Measurements from ENCODE around the gene GDF7.
A peak's percentile ranks its signal among the peaks of the same experiment; 100 is the strongest.

The GDF7 gene

DNA sequence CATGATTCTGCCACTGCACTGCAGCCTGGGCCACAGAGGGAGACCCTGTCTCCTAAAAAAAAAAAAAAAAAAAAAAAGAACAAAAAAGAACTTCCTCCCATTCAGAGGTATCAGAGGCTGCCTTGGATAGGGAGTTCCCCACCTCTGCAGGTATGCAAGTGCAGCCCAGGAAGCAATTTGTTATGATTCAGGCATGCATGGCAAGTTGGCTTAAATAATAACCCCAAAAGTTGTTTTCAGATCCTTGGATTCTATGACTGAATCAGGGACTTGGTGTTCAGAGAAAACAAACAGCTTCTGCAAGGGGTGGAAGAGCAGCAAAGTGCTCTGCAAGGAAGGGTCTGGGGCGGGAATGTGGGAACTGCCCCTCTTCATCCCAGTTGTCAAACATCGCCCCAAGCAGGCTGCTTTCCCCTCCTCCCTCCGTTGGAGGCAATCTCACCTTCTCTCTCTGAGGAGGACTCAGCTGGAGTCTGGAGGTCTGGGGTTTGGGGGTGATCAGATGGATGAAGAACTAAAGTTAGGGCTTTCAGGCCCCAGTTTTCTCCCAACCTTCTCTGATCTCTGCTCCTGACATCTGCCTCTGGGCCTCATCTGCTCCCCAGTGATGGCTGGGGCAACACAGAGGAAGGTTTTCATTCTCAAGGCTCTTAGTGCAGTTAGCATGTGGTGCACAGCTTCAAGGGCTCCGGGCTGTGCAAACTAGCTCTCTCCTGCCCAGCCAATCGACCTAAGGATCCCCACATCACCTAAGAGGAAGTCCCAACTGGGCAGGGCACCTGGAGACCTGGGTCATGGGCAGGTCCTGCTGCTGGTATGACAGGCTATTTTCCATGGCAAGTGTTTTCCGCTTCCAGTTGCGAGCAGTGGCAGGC, 3.5 kb upstream of the GDF7 start:
- DNase-seq: no peak

DNA sequence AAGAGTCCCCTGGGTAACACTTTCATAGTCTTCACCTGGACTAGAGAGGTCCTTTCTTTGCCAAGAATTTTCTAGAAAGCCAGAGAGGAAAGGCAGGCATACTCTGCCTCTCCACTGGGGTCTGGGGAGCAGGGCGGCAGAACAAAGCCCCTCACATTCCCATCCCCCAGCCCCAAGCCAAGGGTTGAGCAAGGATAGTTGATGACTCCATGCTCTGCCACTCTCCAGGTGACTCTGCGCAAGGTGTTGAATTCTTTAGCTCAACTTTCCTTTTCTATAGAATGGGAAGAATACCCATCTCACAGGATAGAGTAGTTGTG, 2.9 kb upstream of the GDF7 start:
- DNase-seq: no peak

DNA sequence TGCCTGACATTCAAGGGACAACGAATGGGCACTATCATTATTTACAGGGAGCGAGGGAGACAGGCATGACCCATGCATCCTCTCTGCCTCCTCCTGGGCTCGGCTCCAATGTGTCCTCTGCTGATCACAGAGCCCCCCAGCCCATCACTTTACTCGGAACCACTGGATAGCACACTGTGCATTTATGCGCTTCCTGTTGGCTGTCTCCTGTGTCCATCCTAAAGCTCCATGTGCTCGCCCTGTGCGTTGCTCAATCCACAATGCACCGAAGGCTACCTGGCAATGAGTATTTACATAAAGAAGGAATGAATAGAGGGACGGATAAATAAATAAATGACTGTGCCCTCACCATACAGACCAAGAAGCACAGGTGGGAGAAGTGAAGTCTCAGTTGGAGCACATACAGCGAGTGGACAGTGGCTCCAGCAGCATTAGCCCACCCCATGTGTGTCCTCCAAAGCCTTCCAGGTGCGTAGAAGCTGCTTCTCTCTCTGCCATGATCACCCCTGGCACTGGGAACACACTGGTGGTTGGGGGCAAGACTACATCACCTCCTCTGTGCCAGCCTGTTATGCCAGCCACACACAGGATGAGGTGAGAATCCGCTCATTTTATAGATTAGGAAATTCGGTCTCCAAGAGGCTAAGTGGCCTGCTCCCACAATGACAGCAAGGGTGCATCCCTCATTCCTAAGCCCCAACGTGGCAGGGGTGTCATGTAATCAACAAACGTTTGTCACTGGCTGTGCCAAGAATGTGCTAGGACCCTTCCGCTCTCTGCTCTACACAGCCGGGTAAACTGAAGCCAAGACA, 2.3 kb upstream of the GDF7 start:
- DNase-seq: no peak

DNA sequence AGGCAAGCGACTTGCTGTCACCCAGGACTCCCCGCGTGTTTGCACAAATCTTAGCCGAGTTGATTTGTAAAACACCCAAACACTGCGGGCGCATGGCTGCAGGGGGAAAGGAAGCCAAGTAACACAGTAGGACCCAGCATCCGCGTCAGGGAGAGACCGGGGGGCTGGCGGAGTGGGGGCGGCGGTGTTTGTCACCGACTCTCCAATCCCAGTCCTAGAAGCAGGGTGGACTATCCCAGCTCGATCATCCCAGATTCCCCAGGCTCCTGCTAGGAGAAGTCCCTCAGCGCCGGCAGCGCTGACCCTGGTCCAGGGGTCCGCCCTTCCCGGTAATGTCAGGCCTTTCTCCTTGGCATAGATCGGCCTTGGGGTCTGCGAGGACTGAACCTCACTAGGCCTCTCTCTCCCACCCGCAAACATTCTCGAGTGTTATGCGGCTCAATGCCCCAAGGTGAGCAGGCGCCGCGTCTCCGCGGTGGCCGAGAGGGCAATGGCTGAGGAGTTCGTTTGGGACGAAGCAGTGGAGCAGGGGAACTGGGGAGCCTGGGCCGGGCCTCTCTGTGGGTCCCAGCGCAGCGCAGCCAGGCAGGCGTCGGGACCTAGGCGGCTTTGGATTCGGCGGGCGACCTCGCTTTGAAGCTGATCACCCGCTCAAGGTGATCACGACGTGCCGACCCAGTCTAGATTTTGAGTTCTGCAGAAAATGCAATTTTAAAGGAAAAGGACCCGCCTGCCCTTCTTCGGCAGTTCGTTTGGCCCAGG, 1.5 kb upstream of the GDF7 start:
- no peak for DNase-seq

DNA sequence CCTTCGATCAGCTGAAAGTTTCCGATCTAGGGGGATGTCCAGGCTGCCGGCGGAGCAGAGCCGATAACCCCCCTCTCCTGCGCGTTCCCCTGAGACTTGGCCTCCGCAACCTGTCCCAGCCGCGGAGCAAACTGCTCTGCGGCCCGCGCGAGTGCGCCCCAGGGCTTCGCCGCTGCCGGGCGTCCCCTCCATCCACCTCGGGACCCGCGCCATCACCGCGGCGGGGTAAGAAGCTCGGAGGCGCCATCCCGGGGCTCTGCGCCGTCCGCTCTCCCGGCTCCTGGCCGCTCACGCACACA, 990 bp upstream of the GDF7 start:
- DNase-seq: no peak

DNA sequence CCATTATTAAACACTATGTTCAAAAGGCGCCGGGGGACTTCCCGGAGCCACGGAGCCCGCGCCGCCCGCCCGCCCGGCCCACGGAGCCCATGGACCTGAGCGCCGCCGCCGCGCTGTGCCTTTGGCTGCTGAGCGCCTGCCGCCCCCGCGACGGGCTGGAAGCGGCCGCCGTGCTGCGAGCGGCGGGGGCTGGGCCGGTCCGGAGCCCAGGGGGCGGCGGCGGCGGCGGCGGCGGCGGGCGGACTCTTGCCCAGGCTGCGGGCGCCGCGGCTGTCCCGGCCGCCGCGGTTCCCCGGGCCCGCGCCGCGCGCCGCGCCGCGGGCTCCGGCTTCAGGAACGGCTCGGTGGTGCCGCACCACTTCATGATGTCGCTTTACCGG, 197 bp downstream of the GDF7 start:
- no peak for DNase-seq

DNA sequence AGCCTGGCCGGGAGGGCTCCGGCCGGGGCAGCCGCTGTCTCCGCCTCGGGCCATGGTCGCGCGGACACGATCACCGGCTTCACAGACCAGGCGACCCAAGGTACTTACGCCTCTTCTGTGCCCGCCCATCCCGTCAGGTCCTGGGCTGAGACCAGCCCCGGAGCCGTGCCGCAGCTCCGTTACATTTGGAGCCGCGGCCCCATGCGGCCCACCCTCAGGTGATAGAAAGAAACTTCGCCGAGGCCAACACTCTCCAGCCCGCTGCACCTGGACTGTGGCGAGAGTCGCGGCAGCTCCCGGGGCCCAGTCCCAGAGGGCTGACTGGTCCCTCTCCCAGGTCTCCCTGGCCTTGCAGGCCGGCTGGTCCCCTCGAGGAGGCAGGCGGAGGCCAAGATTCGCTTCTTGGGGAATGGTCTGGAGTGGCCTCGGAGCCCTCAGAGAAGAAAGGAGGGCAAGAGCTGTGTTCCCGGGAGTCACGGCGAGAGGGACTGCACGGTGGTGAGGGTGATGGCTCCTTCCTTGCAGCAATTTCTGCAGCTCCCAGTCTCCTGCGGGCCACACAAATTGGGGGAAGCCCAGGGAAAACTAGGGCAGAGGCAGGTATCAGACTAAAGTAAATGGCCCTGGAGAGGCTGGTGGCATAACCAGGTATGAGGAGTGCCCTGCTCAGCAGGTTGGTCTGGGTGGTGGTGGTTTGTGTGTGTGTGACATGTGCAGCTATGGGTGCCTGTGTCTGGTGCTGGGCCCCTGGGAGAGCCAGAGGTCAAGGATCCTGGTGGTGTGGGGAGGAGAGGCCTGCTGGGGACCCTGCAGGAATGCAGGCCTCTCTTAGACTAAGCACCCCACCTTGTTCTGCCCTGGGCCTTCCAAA, 822 bp downstream of the GDF7 start:
- DNase-seq: no peak

DNA sequence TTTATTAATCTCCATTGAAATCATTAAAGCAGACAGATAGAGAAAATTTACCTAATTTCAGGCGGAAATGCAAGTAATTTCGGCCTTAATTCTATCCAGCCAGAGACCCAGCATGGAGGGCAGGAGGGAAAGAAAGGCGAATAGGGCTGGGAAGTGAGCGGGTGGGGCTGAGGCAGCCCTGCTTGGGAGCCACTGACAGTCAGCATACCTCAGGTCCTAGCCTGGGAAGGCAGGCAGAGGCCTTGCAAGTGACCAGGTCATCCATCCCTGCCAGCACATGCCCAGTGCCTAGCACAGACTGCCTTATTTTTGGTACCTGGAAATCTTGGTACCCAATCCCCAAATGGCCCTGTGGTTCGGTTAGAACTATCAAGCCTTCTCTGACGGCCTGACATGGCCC, 1.5 kb downstream of the GDF7 start:
- no peak for DNase-seq

DNA sequence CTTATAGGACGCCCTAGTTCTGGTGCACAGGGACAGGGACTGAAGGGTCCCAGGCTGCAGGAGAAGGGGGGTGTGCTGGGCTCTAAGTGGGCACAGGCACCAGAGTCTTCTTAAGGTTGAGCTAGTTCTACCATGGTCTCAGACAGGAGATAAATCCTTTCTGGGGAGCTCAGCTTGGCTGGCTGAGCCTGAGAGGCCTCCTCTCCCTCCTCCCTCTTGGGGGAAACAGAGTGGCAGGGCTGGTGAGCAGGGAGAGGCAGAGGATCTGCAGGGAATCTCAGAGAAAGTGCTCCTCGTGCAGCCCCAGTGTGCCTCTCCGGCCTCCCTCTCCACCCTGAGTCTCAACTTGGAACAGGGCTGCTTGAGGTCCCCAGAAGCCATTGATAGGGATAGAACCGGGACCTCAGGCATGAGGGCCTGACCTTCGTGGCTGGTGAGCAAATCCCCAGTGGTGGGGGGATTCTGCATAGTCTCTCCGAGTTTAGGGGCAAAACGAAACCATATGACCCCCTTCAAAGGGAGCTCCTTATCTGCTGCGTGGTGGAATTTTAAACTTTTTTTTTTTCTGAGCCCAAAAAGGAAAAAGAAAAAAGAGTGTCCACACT, 2.0 kb downstream of the GDF7 start:
- no peak for DNase-seq

DNA sequence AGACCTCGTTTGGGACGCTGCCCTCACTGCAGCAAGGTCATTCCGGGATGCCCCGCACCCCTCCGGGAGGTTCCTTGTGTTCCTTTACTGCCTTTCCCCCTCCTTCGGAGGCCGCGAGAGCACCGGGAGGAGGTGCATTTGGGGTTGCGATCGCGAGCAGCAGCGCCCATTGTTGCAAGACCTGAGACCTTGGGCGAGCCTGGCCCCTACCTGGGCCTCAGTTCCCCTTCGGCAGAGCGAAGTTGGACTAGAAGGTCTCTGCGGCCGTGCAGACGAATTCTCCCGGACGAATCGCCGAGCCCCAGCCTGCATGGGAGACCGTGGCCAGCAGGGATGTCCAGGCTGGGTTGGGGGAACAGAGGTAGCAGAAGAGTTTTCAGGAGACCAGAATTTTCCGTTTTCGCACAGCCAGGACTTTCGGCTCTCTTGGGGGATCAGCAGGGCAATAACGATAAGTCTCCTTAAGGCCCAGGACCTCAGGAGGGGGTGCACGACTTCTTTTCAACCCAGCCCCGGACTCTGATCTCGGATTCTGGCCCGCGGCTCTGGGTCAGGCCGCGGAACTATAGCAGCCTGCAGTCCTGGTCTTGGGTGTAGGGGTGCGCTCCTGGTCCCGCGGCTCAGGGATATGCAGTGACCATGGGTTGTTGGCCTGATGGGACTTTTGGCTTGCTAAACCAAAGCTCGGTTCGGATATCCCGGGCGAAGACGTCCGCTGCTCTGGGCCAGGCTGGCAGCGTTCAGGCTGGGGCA, 2.8 kb downstream of the GDF7 start:
- DNase-seq: no peak

DNA sequence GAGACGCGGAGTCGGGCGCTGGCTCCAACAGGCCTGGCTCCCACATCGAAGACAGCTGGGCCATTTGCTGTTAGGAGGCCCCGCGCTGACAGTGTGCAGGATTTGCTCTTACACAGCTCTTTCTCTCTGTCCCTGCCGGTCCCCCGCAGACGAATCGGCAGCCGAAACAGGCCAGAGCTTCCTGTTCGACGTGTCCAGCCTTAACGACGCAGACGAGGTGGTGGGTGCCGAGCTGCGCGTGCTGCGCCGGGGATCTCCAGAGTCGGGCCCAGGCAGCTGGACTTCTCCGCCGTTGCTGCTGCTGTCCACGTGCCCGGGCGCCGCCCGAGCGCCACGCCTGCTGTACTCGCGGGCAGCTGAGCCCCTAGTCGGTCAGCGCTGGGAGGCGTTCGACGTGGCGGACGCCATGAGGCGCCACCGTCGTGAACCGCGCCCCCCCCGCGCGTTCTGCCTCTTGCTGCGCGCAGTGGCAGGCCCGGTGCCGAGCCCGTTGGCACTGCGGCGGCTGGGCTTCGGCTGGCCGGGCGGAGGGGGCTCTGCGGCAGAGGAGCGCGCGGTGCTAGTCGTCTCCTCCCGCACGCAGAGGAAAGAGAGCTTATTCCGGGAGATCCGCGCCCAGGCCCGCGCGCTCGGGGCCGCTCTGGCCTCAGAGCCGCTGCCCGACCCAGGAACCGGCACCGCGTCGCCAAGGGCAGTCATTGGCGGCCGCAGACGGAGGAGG, 3.5 kb downstream of the GDF7 start:
- DNase-seq: no peak

DNA sequence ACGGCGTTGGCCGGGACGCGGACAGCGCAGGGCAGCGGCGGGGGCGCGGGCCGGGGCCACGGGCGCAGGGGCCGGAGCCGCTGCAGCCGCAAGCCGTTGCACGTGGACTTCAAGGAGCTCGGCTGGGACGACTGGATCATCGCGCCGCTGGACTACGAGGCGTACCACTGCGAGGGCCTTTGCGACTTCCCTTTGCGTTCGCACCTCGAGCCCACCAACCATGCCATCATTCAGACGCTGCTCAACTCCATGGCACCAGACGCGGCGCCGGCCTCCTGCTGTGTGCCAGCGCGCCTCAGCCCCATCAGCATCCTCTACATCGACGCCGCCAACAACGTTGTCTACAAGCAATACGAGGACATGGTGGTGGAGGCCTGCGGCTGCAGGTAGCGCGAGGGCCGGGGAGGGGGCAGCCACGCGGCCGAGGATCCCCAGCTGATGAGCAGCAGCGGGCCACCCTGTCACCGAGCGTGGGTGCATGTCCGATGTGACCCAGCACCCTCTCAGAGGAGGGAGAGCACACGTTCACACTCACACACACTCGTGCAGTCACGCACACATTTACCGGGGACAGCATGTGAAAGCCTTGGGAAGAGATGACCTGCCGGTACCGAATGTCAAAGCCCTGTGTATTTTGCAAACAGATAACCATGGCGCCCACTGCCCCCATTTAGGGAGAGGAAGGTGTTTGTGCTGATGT, 4.2 kb downstream of the GDF7 start:
- peak in 1 of 5 experiments; percentile 44 for DNase-seq

DNA sequence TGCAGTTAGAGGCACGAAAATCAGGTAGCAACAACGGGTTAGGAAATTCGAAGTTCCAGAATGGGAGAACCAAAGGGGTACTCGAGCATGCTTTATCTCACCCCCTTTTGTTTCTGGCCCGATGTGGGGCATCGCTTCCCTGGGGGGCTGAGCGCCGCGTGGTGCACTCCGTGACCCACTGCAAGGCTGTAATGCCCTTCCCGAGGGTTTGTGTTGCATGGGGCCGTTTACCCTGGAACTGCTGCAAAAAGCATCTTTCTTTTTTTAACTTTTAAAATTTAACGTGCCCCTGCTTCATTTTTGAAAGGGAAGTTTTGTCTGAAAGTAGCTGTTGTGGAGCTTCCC, 4.8 kb downstream of the GDF7 start:
- DNase-seq: no peak

DNA sequence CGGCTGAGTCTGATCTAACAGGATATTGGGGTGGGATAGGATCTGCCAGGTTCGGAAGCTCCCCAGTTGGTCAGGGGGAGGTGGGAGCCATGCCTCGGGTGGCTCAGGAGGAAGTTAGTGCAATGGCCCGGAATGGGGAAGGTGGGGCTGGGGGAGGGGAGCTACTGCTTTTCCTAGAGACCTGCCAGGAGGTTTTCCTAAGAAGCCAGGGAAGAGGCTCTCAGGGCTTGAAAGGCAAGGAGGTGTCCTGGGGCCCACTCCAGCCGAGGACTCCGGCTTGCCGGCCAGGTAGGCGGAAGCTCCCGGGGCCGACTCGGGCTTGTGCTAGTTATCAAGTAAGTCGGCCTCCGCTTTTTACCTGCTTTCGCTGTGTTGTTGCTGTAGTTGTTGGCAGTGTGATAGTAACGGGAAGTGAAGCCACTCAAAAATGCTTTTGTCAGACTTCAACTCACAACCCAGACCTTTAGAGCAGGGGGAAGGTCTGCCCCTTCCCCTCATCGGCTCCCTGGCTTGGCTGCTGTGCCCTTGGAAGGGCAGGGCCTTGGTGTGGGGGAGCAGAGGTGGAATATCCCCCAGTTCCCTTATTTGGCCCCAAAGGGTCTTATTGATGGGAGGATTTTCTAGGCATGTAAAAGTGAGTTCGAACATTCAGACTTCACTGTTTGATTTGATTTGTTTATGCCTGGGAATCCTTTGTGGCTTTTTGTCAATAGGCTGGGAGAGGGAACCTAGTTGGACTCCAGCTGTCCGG, 5.4 kb downstream of the GDF7 start:
- DNase-seq: no peak

DNA sequence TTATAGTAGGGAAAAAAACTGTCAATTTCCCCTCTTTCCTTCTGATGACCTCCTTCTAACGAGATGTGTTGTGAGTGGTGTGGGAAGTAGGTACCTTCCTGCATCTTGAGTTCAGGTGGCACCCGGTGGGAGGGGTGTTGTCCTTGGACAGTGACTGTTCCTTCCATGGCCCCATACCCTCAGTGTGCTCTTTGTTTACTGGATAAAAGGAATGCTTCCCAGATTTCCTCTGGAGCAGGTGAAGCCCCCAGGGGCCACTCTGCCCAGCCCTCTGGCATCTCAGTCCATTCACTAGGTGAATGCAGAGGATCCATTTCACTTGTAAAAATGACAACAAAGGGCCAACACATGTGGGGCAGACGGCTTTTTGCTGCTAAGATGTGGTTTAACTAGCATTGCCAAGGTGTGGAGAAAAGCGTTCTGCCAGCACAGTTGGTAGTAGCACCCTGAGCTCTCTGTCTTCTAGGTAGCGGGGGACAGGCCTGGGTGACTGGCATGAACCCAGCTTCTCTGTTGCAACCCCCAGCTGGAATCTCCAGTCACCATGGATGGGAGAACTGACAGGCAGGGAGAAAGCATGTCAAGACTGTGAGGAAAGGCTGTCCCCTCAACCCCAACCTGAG, 6.9 kb downstream of the GDF7 start:
- DNase-seq: no peak

DNA sequence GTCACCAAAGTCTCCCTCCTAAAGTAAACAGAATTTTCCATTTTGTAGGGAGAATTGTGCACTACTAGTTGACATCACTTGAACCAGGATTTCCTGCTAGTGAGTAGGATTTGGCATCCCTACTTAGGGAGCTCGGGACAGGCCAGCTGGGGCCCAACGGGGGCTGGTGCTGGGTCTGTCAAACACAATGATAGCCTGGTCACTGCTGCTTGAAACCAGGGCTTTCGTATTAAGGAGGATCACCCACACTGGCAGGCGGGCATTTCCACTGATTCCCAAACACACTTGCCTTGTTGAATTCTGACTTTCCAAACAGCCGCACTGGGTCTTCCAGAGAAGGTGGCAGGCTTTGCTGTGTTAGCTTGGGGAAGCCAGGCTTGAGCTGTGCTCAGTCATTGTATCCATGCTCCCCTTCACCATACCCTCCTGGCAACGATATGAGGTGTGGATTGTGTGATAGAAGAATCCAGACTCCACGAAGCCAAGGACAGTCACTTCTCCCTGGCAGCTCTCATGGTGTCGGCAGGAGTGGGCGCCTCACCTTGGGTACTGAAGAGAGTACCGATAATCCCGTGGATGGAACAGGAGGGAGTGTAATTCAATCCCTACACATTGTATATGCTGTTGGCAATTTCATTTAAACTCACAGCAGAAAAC, 7.5 kb downstream of the GDF7 start:
- DNase-seq: no peak

DNA sequence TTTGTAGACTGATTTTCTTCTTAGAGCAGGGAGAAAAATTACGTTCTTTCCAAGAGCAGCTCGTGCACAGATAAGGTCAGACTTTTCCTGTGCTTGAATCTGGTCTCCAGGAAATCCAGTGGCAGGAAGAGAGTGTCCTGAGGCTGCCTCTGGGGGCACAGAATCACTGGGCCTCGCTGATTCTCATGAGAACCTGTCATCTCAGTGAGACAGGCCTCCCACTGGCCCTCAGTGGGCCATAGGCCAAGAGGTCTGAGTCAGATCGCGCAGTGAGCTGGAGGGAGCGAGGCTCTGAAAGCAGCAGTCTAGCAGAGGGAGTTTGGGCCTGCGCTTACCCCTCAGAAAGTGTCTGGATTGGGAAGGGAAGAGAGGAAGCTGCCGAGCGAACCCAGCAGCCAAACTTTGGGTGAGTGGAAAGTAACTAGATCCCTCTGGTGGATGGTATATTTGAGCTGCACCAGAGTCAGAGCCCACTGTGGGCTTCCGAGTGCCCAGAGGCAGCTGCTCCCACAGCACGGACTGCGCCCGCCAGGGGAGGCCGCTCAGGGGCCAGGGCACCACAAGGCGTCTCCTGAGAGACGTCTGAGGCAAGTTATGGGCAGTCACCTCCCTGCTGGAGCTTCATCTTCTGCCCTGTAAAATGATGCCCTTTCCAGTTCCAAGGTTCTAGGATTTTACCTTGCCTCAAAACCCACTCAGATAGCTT, 8.2 kb downstream of the GDF7 start:
- no peak for DNase-seq

Data from T-helper 2 cell (primary cell).